ENCODE measurements around the gene ACOT2. TPM values are rescaled to one million over a fixed set of nuclear protein-coding genes. Genes with fewer than 3 reads are reported as not detected.
"Not testable (repeated sequence)": the region's sequence is repeated elsewhere in the genome, so short reads cannot be mapped to it uniquely, and the experiment has no call there.

The ACOT2 gene, protein sequence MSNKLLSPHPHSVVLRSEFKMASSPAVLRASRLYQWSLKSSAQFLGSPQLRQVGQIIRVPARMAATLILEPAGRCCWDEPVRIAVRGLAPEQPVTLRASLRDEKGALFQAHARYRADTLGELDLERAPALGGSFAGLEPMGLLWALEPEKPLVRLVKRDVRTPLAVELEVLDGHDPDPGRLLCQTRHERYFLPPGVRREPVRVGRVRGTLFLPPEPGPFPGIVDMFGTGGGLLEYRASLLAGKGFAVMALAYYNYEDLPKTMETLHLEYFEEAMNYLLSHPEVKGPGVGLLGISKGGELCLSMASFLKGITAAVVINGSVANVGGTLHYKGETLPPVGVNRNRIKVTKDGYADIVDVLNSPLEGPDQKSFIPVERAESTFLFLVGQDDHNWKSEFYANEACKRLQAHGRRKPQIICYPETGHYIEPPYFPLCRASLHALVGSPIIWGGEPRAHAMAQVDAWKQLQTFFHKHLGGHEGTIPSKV
- 100 to 1,000 TPM in 1 of 6 donors, 10 to 100 TPM in 5; 24.0 to 119 (median 46.7) TPM for total RNA-seq

DNA sequence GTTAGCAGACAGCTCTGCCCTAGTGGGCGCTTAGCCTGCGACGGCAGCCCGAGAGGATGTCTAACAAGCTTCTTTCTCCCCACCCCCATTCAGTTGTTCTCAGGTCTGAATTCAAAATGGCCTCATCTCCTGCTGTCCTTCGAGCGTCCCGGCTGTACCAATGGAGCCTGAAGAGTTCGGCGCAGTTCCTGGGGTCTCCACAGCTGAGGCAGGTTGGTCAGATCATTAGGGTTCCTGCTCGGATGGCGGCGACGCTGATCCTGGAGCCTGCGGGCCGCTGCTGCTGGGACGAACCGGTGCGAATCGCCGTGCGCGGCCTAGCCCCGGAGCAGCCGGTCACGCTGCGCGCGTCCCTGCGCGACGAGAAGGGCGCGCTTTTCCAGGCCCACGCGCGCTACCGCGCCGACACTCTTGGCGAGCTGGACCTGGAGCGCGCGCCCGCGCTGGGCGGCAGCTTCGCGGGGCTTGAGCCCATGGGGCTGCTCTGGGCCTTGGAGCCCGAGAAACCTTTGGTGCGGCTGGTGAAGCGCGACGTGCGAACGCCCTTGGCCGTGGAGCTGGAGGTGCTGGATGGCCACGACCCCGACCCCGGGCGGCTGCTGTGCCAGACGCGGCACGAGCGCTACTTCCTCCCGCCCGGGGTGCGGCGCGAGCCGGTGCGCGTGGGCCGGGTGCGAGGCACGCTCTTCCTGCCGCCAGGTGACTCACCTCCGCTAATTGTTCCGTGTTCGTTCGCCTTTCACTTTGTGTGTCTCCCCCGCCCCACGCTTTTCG lies at the start of gene ACOT2:
Gene ACOT2 (plus strand): TSS at position 29 of the 774 bp plus-strand sequence. CDS start 28 bp downstream, at position 57.
- not testable (repeated sequence) for H3K27me3 ChIP-seq, H3K9me3 ChIP-seq, H3K36me3 ChIP-seq
- H3K4me3 ChIP-seq: peak within 1 kb of the TSS; percentile 56 to 73 (median 65)
- TF ChIP-seq POLR2A (IDR thresholded peaks at IDR 0.05) (peak in 3 of 4 donors; percentile 30 to 69 (median 57)), POLR2AphosphoS5 (IDR thresholded peaks at IDR 0.05) (peak; percentile 47 to 71)
- TF ChIP-seq, protein P1, sequence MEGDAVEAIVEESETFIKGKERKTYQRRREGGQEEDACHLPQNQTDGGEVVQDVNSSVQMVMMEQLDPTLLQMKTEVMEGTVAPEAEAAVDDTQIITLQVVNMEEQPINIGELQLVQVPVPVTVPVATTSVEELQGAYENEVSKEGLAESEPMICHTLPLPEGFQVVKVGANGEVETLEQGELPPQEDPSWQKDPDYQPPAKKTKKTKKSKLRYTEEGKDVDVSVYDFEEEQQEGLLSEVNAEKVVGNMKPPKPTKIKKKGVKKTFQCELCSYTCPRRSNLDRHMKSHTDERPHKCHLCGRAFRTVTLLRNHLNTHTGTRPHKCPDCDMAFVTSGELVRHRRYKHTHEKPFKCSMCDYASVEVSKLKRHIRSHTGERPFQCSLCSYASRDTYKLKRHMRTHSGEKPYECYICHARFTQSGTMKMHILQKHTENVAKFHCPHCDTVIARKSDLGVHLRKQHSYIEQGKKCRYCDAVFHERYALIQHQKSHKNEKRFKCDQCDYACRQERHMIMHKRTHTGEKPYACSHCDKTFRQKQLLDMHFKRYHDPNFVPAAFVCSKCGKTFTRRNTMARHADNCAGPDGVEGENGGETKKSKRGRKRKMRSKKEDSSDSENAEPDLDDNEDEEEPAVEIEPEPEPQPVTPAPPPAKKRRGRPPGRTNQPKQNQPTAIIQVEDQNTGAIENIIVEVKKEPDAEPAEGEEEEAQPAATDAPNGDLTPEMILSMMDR (IDR thresholded peaks at IDR 0.05): peak in 2 of 6 experiments; percentile 14 to 22
- WGBS, 2 donors: 0% methylated on average over 34 of the region's 83 CpGs; no CpG with 5 or more reads in 1 of the 2 donors
- ATAC-seq (ENCODE audit: low FRiP score in 2 of 2) (peak; percentile 83 to 91), DNase-seq (peak; percentile 88 to 94)
- H3K4me1 ChIP-seq: peaks cover 8 to 44% (median 25%) of the 10 kb centered on the region in 4 donors
- peak within 1 kb of the TSS; percentile 82 to 94 (median 90) for H3K27ac ChIP-seq

- H3K36me3 ChIP-seq: peaks cover 0 to 4% (median 0%) of the 10 kb centered on the region in 4 donors
- TF ChIP-seq POLR2A (IDR thresholded peaks at IDR 0.05): no peak
- TF ChIP-seq, protein P1 (IDR thresholded peaks at IDR 0.05): no peak
- no peak for TF ChIP-seq POLR2AphosphoS5 (IDR thresholded peaks at IDR 0.05)
- TF ChIP-seq EP300 (IDR thresholded peaks at IDR 0.05): no peak
- ATAC-seq (ENCODE audit: low FRiP score in 2 of 2) (no peak), DNase-seq (no peak)
- H3K9me3 ChIP-seq: no peaks in the 10 kb centered on the region
- 96% methylated on average over 4 of the region's 4 CpGs for WGBS, 2 donors
- H3K27ac ChIP-seq: no peak overlapping the region
- no peak overlapping the region for H3K4me3 ChIP-seq
- H3K27me3 ChIP-seq: no peaks in the 10 kb centered on the region
- H3K4me1 ChIP-seq: peaks cover 0 to 16% (median 0%) of the 10 kb centered on the region in 4 donors
Observed at GRCh38 chr14:73521229-73521628, 47.8 kb upstream of the ACOT2 start.

GRCh38 chr14:73524493-73524892 lies 44.5 kb upstream of the ACOT2 start:
- 69 to 74% methylated on average over 4 of the region's 4 CpGs for WGBS, 2 donors
- ATAC-seq (ENCODE audit: low FRiP score in 2 of 2) (peak; percentile 24 to 67), DNase-seq (peak in 1 of 2 donors; percentile 89)
- no peak overlapping the region for H3K4me3 ChIP-seq
- H3K36me3 ChIP-seq: peaks cover 0 to 4% (median 0%) of the 10 kb centered on the region in 4 donors
- peaks cover 0 to 19% (median 0%) of the 10 kb centered on the region in 4 donors for H3K4me1 ChIP-seq
- TF ChIP-seq EP300 (IDR thresholded peaks at IDR 0.05) (no peak), POLR2AphosphoS5 (IDR thresholded peaks at IDR 0.05) (no peak), POLR2A (IDR thresholded peaks at IDR 0.05) (no peak)
- TF ChIP-seq, protein P1 (IDR thresholded peaks at IDR 0.05): no peak
- no peaks in the 10 kb centered on the region for H3K27me3 ChIP-seq
- H3K27ac ChIP-seq: no peak overlapping the region
- H3K9me3 ChIP-seq: no peaks in the 10 kb centered on the region

- no peak overlapping the region for H3K4me3 ChIP-seq
- WGBS, 2 donors: 78 to 84% methylated on average over 6 of the region's 6 CpGs
- no peaks in the 10 kb centered on the region for H3K9me3 ChIP-seq
- ATAC-seq (ENCODE audit: low FRiP score in 2 of 2) (peak; percentile 50 to 90), DNase-seq (peak in 1 of 2 donors; percentile 87)
- no peak for TF ChIP-seq POLR2A (IDR thresholded peaks at IDR 0.05)
- peak in 1 of 4 donors; percentile 42 for TF ChIP-seq EP300 (IDR thresholded peaks at IDR 0.05)
- peak overlapping the region in 2 of 4 donors; percentile 46 to 68 for H3K27ac ChIP-seq
- H3K27me3 ChIP-seq: no peaks in the 10 kb centered on the region
- H3K36me3 ChIP-seq: peaks cover 0 to 4% (median 0%) of the 10 kb centered on the region in 4 donors
- peaks cover 0 to 19% (median 0%) of the 10 kb centered on the region in 4 donors for H3K4me1 ChIP-seq
Observed at GRCh38 chr14:73526036-73526984, 42.7 kb upstream of the ACOT2 start.

DNA sequence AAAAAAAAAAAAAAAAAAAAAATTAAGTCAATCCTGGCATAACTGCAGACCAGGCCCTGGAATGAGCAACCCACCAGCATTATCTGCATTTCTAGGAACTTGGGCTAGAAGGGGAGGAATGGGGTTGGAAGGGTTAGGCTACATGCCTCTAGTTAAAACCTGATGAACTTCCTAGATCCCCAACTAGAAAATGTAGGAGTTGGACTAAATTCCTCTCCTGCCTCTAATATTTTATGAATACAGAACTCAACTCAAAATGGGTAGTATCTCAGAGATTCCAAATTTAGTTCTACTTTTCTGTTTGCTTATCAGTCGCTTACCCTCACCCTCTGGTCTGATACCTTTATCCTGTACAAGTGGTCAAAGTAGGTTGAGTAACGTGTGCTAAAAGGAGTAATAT lies 39.7 kb upstream of the ACOT2 start:
- H3K4me1 ChIP-seq: peaks cover 0 to 19% (median 0%) of the 10 kb centered on the region in 4 donors
- not testable (repeated sequence) for H3K27ac ChIP-seq; ATAC-seq (ENCODE audit: low FRiP score in 2 of 2); H3K9me3 ChIP-seq; H3K27me3 ChIP-seq; H3K36me3 ChIP-seq; H3K4me3 ChIP-seq; DNase-seq
- 81 to 94% methylated on average over 2 of the region's 2 CpGs for WGBS, 2 donors

- H3K36me3 ChIP-seq; ATAC-seq (ENCODE audit: low FRiP score in 2 of 2): not testable (repeated sequence)
- WGBS, 2 donors: no CpG with 5 or more reads among the region's 3 CpGs
Observed at GRCh38 chr14:73531971-73532370, 37.0 kb upstream of the ACOT2 start.

More at GRCh38 chr14:73531971-73532370, 37.0 kb upstream of the ACOT2 start:
- not testable (repeated sequence) for H3K27me3 ChIP-seq, H3K4me3 ChIP-seq, DNase-seq, H3K4me1 ChIP-seq, H3K9me3 ChIP-seq, H3K27ac ChIP-seq

Measured in upper lobe of left lung (tissue), 6 donors.